ENCODE results near the gene OSGIN1. TPM values are rescaled to one million over a fixed set of nuclear protein-coding genes. Genes with fewer than 3 reads are reported as not detected.
A peak's percentile ranks its signal among the peaks of the same experiment; 100 is the strongest.

Gene OSGIN1
- total and polyA plus RNA-seq, 2 donors from 2014 or later = 6.3 to 14.5 TPM

DNA sequence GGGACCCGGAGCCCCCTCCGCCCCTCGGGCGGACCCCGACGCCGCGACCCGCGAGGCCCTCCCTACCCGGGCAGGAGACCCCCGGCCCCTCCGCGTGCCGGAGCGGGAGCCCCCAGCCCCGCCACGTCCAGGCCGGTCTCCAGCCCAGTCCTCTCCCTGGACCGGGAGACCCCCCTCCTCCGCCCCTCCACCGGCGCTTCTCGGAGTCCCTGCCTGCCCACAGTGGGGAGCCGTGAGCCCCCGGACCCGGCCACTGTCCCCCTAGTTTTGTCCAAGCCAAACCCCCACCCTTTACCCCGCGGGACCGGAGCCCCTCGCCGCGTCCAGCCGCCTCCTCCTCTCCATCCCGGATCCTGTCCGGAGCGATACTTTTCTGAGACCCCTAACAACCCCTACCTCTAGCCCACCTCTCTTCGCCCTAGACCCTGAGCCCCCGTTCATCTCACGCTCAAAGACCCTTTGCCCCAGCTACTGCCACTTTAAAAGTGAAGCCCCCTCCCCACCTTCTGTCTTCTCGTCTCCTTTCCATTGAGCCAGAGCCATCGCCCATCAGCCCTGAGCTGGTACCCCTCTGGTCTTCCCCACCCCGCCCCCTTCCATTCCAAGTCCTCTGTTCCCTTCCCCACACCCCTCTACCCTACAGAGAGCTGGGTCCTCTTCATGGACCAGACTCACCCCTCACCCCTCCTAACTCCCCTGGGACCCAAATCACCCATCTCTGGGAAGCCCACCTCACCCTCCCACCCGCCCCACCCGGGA lies 16.0 kb downstream of the OSGIN1 start:
- TF ChIP-seq, protein P1, sequence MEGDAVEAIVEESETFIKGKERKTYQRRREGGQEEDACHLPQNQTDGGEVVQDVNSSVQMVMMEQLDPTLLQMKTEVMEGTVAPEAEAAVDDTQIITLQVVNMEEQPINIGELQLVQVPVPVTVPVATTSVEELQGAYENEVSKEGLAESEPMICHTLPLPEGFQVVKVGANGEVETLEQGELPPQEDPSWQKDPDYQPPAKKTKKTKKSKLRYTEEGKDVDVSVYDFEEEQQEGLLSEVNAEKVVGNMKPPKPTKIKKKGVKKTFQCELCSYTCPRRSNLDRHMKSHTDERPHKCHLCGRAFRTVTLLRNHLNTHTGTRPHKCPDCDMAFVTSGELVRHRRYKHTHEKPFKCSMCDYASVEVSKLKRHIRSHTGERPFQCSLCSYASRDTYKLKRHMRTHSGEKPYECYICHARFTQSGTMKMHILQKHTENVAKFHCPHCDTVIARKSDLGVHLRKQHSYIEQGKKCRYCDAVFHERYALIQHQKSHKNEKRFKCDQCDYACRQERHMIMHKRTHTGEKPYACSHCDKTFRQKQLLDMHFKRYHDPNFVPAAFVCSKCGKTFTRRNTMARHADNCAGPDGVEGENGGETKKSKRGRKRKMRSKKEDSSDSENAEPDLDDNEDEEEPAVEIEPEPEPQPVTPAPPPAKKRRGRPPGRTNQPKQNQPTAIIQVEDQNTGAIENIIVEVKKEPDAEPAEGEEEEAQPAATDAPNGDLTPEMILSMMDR (IDR thresholded peaks at IDR 0.05; ENCODE audit: borderline replicate concordance, extremely low read depth, insufficient read depth) = no peak
- no peaks in the 10 kb centered on the region for H3K27me3 ChIP-seq (ENCODE audit: control insufficient read depth, insufficient read depth, low read length)
- FAIRE-seq = no peak
- no peak overlapping the region for H3K4me3 ChIP-seq (ENCODE audit: low read length in 3 of 3)
- no peaks in the 10 kb centered on the region for H3K36me3 ChIP-seq (ENCODE audit: control insufficient read depth in 2 of 3, insufficient read depth in 3 of 3, low read length in 3 of 3)
- H3K4me1 ChIP-seq (ENCODE audit: control insufficient read depth in 2 of 3, insufficient read depth in 2 of 3, low read depth in 1 of 3, low read length in 3 of 3) = no peaks in the 10 kb centered on the region
- H3K27ac ChIP-seq (ENCODE audit: low read depth in 2 of 2, low read length in 2 of 2) = no peak overlapping the region
- no peaks in the 10 kb centered on the region for H3K9me3 ChIP-seq (ENCODE audit: control insufficient read depth in 2 of 3, insufficient read depth in 1 of 3, low read length in 3 of 3)
- intact Hi-C loops (cut with DNase I) = loop anchor here (10.0 kb wide), 1 partner anchor 86 kb away; no protein-coding TSS in a partner anchor
- H3K9ac ChIP-seq (ENCODE audit: low read length in 3 of 3) = no peak overlapping the region
- peak in 1 of 5 donors; percentile 13 for DNase-seq

DNA sequence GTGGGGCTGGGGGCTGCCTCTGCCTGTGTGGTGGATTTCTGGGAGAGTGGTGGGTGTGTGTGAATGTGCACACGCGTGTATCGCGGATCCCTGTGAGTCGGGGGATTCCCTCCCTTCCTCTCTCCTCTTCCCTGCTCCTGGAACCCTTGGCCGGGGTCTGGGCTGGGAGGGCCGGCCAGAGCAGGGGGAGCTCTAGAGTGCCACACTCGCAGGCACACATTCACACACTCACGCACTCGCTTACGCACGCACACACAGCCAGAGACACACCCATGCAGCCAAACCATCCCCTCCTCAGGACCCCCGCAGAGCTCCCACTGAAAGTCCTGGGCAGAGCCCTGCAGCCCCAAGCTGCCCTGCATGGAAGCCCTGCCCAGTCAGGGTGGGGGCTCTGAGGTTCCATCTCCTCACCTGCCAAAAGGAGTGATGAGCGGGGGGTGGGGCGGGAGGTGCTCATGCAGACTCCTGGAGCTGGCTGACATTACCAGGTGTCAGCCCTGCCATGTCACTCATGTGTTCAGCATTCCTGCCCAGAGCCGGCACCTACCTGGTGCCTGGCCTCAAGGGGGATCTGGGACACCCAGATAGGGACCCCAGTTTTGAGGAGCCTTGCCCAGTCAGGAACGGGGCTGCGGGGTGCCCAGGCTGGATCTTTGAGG lies 16.9 kb downstream of the OSGIN1 start:
- intact Hi-C loops (cut with DNase I) = loop anchor here (10.0 kb wide), 1 partner anchor 85 kb away; no protein-coding TSS in a partner anchor
- Histone ChIP-seq H3K9ac (ENCODE audit: low read length in 3 of 3) (no peak overlapping the region), H3K27ac (ENCODE audit: low read depth in 2 of 2, low read length in 2 of 2) (no peak overlapping the region), H3K4me1 (ENCODE audit: control insufficient read depth in 2 of 3, insufficient read depth in 2 of 3, low read depth in 1 of 3, low read length in 3 of 3) (no peaks in the 10 kb centered on the region), H3K9me3 (ENCODE audit: control insufficient read depth in 2 of 3, insufficient read depth in 1 of 3, low read length in 3 of 3) (no peaks in the 10 kb centered on the region), H3K4me3 (ENCODE audit: low read length in 3 of 3) (no peak overlapping the region), H3K27me3 (ENCODE audit: control insufficient read depth, insufficient read depth, low read length) (no peaks in the 10 kb centered on the region), H3K36me3 (ENCODE audit: control insufficient read depth in 2 of 3, insufficient read depth in 3 of 3, low read length in 3 of 3) (no peaks in the 10 kb centered on the region)
- DNase-seq (peak in 1 of 5 donors; percentile 67), FAIRE-seq (no peak)
- TF ChIP-seq, protein P1 (IDR thresholded peaks at IDR 0.05; ENCODE audit: borderline replicate concordance, extremely low read depth, insufficient read depth) = no peak

DNA sequence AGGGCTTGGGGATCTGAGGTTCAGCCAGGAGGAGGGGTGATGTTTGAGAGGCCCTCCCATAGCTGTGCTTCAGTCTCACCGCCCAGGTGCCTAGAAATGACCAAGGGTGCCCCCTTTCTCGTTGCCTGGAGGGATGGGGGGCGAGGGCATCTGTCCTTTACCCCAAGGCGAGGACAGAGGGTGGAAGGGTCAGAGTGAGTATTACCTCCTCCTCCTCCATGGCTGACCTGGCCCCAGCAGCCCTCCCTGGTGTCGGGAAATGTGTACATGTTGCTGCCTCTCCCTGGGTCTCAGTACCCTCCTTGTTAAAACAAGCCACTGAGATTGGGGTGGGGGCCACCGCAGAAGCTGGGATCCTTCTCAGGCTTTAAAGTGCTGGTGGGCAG lies 17.4 kb downstream of the OSGIN1 start:
- TF ChIP-seq, protein P1 (IDR thresholded peaks at IDR 0.05; ENCODE audit: borderline replicate concordance, extremely low read depth, insufficient read depth) = no peak

More for the DNA sequence above, 17.4 kb downstream of the OSGIN1 start:
- H3K9ac ChIP-seq (ENCODE audit: low read length in 3 of 3) = no peak overlapping the region
- no peak overlapping the region for H3K4me3 ChIP-seq (ENCODE audit: low read length in 3 of 3)
- H3K9me3 ChIP-seq (ENCODE audit: control insufficient read depth in 2 of 3, insufficient read depth in 1 of 3, low read length in 3 of 3) = no peaks in the 10 kb centered on the region
- H3K27me3 ChIP-seq (ENCODE audit: control insufficient read depth, insufficient read depth, low read length) = no peaks in the 10 kb centered on the region
- intact Hi-C loops (cut with DNase I) = no loop called here
- no peaks in the 10 kb centered on the region for H3K4me1 ChIP-seq (ENCODE audit: control insufficient read depth in 2 of 3, insufficient read depth in 2 of 3, low read depth in 1 of 3, low read length in 3 of 3)
- FAIRE-seq = no peak
- H3K27ac ChIP-seq (ENCODE audit: low read depth in 2 of 2, low read length in 2 of 2) = no peak overlapping the region
- H3K36me3 ChIP-seq (ENCODE audit: control insufficient read depth in 2 of 3, insufficient read depth in 3 of 3, low read length in 3 of 3) = no peaks in the 10 kb centered on the region
- no peak for DNase-seq

Data from kidney (tissue), 14 donors.